Adrenal gland (tissue), 12 donors: ENCODE results near the gene MICU1. TPM values are rescaled to one million over a fixed set of nuclear protein-coding genes. Genes with fewer than 3 reads are reported as not detected.
"Not testable (repeated sequence)": the region's sequence is repeated elsewhere in the genome, so short reads cannot be mapped to it uniquely, and the experiment has no call there.

Source experiments
- DNase-seq, 7 donors: peaks; one replicate each; pipeline ENCODE4 v3.0.0-alpha.2; 2019 to 2020
- H3K27ac ChIP-seq, 5 donors: fragments of 200-600 bp; sonication (generic) in 4 of 5; 1 replicate in 3 of 5; 2 replicates in 2 of 5; pipeline versions ENCODE4 v1.5.1 to v1.8.0; 2016 to 2020; ENCODE audit warnings: mild to moderate bottlenecking in 1 of 5
- H3K27me3 ChIP-seq: fragments of 200-600 bp; 2 replicates; pipeline ENCODE4 v1.8.0; 2021
- H3K36me3 ChIP-seq, 2 donors: fragments of 200-600 bp; replicated peaks in 1 of 2; 1 replicate in 1 of 2; 2 replicates in 1 of 2; pipeline versions ENCODE4 v1.5.1 to v1.8.0; 2018 to 2022
- H3K4me1 ChIP-seq, 2 donors: fragments of 200-600 bp; replicated peaks in 1 of 2; 1 replicate in 1 of 2; 2 replicates in 1 of 2; pipeline versions ENCODE4 v1.5.1 to v1.8.0; 2018 to 2021
- H3K4me3 ChIP-seq, 4 donors: fragments of 200-600 bp; sonication (generic) in 3 of 4; one replicate each; pipeline ENCODE4 v1.5.1; 2016 to 2018
- H3K9me3 ChIP-seq, 3 donors: fragments of 200-600 bp; sonication (generic) in 1 of 3; replicated peaks in 1 of 3; 1 replicate in 2 of 3; 2 replicates in 1 of 3; pipeline versions ENCODE4 v1.5.1 to v1.8.0; 2016 to 2021
- POLR2A ChIP-seq, 2 donors: fragments of 450-650 bp; IDR thresholded peaks; one replicate each; pipeline ENCODE4 v1.6.1; 2017; ENCODE audit warnings: antibody characterized with exemption in 2 of 2, mild to moderate bottlenecking in 2 of 2, moderate library complexity in 1 of 2
- WGBS, 4 donors: extraction: QIAGEN DNeasy Blood & Tissue Kit in 2 of 4; methylation state at CpG; one replicate each; pipeline versions ENCODE4 v1.1.5 to v1.1.7; 2013 to 2017; 5-methylcytosine and 5-hydroxymethylcytosine counted together
- intact Hi-C, 2 donors: fragments of 100-400 bp; cut with DNase I; formaldehyde crosslinking; loops; one replicate each; pipeline versions ENCODE4 v1.14.1 to v1.15.0; 2022 to 2023
- polyA plus RNA-seq, 3 donors: library from polyadenylated mRNA; stranded (reverse); fragments of 200-250 nt in 2 of 3; fragments of 350-450 nt in 1 of 3; fragmentation: Illumina TruSeq in 1 of 3; extraction: RNeasy Lipid Tissue Mini Kit (QIAGEN cat#74804) in 1 of 3; gene quantifications; one replicate each; pipeline ENCODE4 v1.2.3, GENCODE V29; 2013 to 2014
- total RNA-seq, 9 donors: library from RNA; depleted of rRNA in 4 of 9; stranded (reverse); fragments of >200 nt in 4 of 9; fragments of 120-200 nt in 1 of 9; fragmentation: NEBNext Ultra II Directional in 1 of 9; extraction: Animal tissue kit (Norgen Biotek cat#: 25700) in 1 of 9; gene quantifications; one replicate each; pipeline versions ENCODE4 v1.1.0 to v1.2.4, GENCODE V29; 2013 to 2023
- TF ChIP-seq, protein P1 (sequence below), 6 experiments: fragments of 450-650 bp in 4 of 6; fragments of 200-600 bp in 2 of 6; sonication (generic) in 1 of 6; IDR thresholded peaks; 1 replicate in 5 of 6; 2 replicates in 1 of 6; pipeline versions ENCODE4 v1.5.1 to v1.8.0; 2016 to 2021; ENCODE audit warnings: antibody characterized with exemption in 6 of 6, mild to moderate bottlenecking in 2 of 6, moderate library complexity in 1 of 6
- donor health status: healthy with polysubstance abuse.
- donor health status: Bipolar disorder and iron deficiency.
- donor health status: DM: yes; HTN: yes; CAD: no.
- donor health status: DM: no; HTN: no; CAD: no.
- donor health status: DM: no; HTN: no; CAD: no.
- donor health status: DM: yes; HTN: yes; CAD: no.

The MICU1 gene
- total and polyA plus RNA-seq, 12 donors: 56.5 to 122 (median 90.2) TPM

DNA sequence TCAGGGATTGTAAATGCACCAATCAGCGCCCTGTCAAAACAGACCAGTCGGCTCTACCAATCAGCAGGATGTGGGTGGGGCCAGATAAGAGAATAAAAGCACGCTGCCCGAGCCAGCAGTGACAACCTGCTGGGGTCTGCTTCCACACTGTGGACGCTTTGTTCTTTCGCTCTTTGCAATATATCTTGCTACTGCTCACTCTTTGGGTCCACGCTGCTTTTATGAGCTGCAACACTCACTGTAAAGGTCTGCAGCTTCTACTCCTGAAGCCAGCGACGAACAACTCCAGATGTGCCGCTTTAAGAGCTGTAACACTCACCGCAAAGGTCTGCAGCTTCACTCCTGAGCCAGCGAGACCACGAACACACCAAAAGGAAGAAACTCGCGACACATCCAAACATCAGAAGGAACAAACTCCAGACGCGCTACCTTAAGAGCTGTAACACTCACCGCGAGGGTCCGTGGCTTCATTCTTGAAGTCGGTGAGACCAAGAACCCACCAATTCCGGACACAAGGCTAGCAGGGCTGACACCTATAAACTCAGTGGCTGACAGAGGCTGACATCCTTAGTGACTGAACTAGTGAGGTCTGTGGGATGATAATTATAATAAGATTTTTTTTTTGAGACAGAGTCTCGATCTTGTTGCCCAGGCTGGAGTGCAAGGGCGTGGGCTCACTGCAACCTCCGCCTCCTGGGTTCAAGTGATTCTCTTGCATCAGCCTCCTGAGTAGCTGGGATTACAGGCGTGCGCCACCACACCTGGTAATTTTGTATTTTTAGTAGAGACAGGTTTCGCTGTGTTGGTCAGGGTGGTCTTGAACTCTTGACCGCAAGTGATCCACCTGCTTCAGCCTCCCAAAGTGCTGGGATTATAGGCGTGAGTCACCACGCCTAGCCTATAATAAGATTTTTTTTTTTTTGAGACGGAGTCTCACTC lies 298.9 kb downstream of the MICU1 start:
- TF ChIP-seq POLR2A (IDR thresholded peaks at IDR 0.05): peak in 1 of 2 donors; percentile 11
- WGBS, 4 donors: 84 to 93% (median 90%) methylated on average over 29 to 32 of the region's 32 CpGs
- Histone ChIP-seq H3K4me1 (peaks cover 35 to 63% of the 10 kb centered on the region in 2 donors), H3K27ac (peak overlapping the region in 3 of 5 donors; percentile 7 to 98 (median 96))
- H3K9me3 ChIP-seq, H3K4me3 ChIP-seq, H3K27me3 ChIP-seq, H3K36me3 ChIP-seq, DNase-seq: not testable (repeated sequence)
- intact Hi-C loops: loop anchor here (5.0 to 10.0 kb wide), 2 partner anchors 50 to 52 kb away; partner anchors contain the start of gene DDIT4 (in 1 of the 2)

DNA sequence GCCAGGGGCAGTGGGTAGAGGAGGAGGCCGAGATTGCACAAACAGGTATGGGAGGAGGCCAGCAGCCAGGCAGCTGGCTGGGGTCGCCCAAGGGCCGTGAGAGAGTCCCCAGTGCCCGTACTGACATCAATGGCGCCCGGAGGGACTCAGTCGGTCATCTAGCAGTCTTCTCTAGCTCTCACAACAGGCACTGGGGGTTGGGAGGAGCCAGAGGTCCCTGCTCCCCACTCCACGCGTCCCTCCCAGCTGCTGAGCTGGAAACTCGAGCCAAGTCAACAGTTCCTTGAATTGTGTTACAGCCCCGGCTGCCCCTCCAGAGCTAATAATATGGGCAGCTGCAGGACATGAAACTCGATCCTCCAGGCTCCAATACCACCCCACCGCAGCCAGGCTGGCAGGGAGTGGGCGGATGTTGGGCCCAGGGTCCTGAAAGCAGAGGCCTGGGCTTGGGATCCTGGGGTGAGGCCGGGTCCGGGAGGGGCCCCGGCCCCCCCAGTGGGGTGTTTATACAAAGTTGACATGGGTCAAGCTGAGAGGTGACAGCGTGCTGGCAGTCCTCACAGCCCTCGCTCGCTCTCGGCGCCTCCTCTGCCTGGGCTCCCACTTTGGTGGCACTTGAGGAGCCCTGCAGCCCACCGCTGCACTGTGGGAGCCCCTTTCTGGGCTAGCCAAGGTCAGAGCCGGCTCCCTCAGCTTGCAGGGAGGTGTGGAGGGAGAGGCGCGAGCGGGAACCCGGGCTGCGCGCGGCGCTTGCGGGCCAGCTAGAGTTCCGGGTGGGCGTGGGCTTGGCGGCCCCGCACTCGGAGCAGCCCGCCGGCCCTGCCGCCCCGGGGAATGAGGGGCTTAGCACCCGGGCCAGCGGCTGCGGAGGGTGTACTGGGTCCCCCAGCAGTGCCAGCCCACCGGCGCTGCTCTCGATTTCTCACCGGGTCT lies 300.4 kb downstream of the MICU1 start:
- not testable (repeated sequence) for H3K27me3 ChIP-seq, H3K9me3 ChIP-seq, H3K36me3 ChIP-seq, H3K4me3 ChIP-seq
- 72 to 88% (median 81%) methylated on average over 16 to 49 of the region's 49 CpGs for WGBS, 4 donors
- Histone ChIP-seq H3K27ac (peak overlapping the region in 2 of 5 donors; percentile 42 to 47), H3K4me1 (peaks cover 35 to 62% of the 10 kb centered on the region in 2 donors)
- intact Hi-C loops: loop anchor here (5.0 to 10.0 kb wide), 2 partner anchors 48 to 51 kb away; partner anchors contain the start of gene DDIT4 (in 1 of the 2)
- DNase-seq: peak; percentile 48 to 84 (median 59)
- TF ChIP-seq POLR2A (IDR thresholded peaks at IDR 0.05): peak in 1 of 2 donors; percentile 12

DNA sequence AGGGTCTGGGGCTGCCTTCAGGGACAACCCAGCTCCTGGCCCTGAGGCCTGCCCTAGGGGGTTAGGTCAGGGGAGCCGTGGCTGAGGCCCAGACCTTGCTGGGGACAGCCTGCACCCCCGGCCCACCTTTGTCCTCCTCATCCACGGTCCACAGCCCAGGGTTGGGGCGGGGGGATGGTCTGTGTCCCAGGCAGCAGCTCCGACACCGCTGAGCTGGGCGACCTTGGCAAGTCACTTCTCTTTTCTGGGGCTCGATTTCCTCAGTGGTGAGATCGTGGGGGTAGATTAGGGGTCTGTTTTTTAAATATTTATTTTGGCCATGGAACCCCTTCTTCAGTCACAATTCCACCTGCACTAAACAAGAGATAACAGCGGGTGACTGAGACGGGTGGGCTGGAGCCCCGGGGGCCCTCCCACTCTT lies 302.1 kb downstream of the MICU1 start:
- peak in 1 of 7 donors; percentile 31 for DNase-seq
- Histone ChIP-seq H3K27ac (peak overlapping the region in 1 of 5 donors; percentile 10), H3K4me3 (no peak overlapping the region), H3K27me3 (no peaks in the 10 kb centered on the region), H3K4me1 (peaks cover 39 to 61% of the 10 kb centered on the region in 2 donors), H3K9me3 (no peaks in the 10 kb centered on the region), H3K36me3 (no peaks in the 10 kb centered on the region)
- no peak for TF ChIP-seq POLR2A (IDR thresholded peaks at IDR 0.05)
- TF ChIP-seq, protein P1, sequence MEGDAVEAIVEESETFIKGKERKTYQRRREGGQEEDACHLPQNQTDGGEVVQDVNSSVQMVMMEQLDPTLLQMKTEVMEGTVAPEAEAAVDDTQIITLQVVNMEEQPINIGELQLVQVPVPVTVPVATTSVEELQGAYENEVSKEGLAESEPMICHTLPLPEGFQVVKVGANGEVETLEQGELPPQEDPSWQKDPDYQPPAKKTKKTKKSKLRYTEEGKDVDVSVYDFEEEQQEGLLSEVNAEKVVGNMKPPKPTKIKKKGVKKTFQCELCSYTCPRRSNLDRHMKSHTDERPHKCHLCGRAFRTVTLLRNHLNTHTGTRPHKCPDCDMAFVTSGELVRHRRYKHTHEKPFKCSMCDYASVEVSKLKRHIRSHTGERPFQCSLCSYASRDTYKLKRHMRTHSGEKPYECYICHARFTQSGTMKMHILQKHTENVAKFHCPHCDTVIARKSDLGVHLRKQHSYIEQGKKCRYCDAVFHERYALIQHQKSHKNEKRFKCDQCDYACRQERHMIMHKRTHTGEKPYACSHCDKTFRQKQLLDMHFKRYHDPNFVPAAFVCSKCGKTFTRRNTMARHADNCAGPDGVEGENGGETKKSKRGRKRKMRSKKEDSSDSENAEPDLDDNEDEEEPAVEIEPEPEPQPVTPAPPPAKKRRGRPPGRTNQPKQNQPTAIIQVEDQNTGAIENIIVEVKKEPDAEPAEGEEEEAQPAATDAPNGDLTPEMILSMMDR (IDR thresholded peaks at IDR 0.05): no peak
- WGBS, 4 donors: 47 to 69% (median 57%) methylated on average over 9 to 12 of the region's 12 CpGs
- intact Hi-C loops: loop anchor here in 1 of 2 donors (10.0 kb wide), 1 partner anchor 49 kb away; the partner anchor contains the start of gene DDIT4

DNA sequence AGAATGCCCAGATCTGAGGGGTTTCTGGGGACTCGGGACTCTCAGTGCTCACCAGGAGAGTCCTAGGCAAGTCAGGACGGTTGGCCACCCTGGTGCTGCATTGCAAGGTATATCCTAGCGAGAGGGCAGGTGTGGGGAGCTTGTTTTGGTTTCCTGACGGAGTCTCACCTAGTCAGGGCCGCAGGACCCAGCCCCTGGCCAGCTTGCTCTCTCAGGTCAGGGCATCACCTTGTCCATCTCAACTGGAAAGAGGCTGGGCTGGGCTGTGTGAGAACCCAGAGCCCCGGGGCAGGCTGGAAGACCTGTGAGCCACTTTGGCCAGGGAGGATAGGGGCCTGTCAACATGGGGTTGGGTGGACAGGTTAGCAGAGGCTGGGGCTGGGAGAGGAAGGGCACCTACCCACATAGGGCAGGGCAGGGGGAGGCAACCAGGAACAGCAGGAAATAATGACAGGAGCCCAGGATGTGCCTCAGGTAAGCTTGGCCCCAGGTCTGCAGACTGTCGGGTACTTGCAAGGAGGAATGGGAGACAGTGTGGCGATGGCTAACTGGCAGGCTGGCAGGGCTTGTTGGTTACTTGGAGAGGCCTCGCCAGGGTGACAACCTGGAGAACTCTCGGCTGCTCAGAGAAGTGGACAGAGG lies 302.6 kb downstream of the MICU1 start:
- H3K27me3 ChIP-seq: no peaks in the 10 kb centered on the region
- peak in 1 of 7 donors; percentile 23 for DNase-seq
- intact Hi-C loops: loop anchor here in 1 of 2 donors (10.0 kb wide), 1 partner anchor 48 kb away; the partner anchor contains the start of gene DDIT4
- H3K36me3 ChIP-seq: no peaks in the 10 kb centered on the region
- 93 to 97% (median 96%) methylated on average over 8 to 10 of the region's 10 CpGs for WGBS, 4 donors
- H3K27ac ChIP-seq: peak overlapping the region in 1 of 5 donors; percentile 96
- peaks cover 37 to 61% of the 10 kb centered on the region in 2 donors for H3K4me1 ChIP-seq
- no peak overlapping the region for H3K4me3 ChIP-seq
- TF ChIP-seq POLR2A (IDR thresholded peaks at IDR 0.05): no peak
- TF ChIP-seq, protein P1 (IDR thresholded peaks at IDR 0.05): no peak
- no peaks in the 10 kb centered on the region for H3K9me3 ChIP-seq
